Natural killer cell (primary cell): ENCODE measurements around the gene KIF9. TPM values are rescaled to one million over a fixed set of nuclear protein-coding genes. Genes with fewer than 3 reads are reported as not detected.
"Not testable (repeated sequence)": the region's sequence is repeated elsewhere in the genome, so short reads cannot be mapped to it uniquely, and the experiment has no call there.

ENCODE experiments used
- ATAC-seq, 3 donors: fragments of 150-1000 bp in 2 of 3; fragments of 200-7000 bp in 1 of 3; cut with Tn5 transposase; 1 replicate in 1 of 3; 2 replicates in 2 of 3; pipeline ENCODE4 v1.10.0; 2021; ENCODE audit warnings: mild to moderate bottlenecking in 2 of 3, moderate library complexity in 2 of 3
- DNase-seq, 2 donors: peaks; one replicate each; pipeline versions ENCODE4 v3.0.0 to v3.0.0-alpha.2; 2013 to 2021; ENCODE audit warnings: mixed read lengths in 1 of 2
- H3K27ac ChIP-seq: one replicate; pipeline ENCODE4 v1.5.1; 2013; ENCODE audit warnings: mild to moderate bottlenecking, low read length
- H3K27me3 ChIP-seq: one replicate; pipeline ENCODE4 v1.6.1; 2013; ENCODE audit warnings: low read length; ENCODE audit not compliant: control insufficient read depth, insufficient read depth
- H3K36me3 ChIP-seq: one replicate; pipeline ENCODE4 v1.6.1; 2013; ENCODE audit warnings: low read length; ENCODE audit not compliant: control insufficient read depth, insufficient read depth
- H3K4me1 ChIP-seq: one replicate; pipeline ENCODE4 v1.6.1; 2013; ENCODE audit warnings: low read length; ENCODE audit not compliant: control insufficient read depth, insufficient read depth
- H3K4me3 ChIP-seq: one replicate; pipeline ENCODE4 v1.5.1; 2013; ENCODE audit warnings: low read length
- H3K9me3 ChIP-seq: one replicate; pipeline ENCODE4 v1.6.1; 2013; ENCODE audit warnings: low read length; ENCODE audit not compliant: control insufficient read depth, insufficient read depth
- H3K27ac Mint-ChIP-seq, 2 donors: one replicate each; pipeline ENCODE4 v1.8.0; 2022; ENCODE audit warnings: mild to moderate bottlenecking in 2 of 2, mixed read lengths in 2 of 2, moderate library complexity in 1 of 2
- H3K27me3 Mint-ChIP-seq, 2 donors: one replicate each; pipeline ENCODE4 v1.8.0; 2022; ENCODE audit warnings: low read depth in 2 of 2, mixed read lengths in 2 of 2
- H3K36me3 Mint-ChIP-seq: one replicate; pipeline ENCODE4 v1.8.0; 2022; ENCODE audit warnings: mixed read lengths
- H3K4me1 Mint-ChIP-seq, 2 donors: one replicate each; pipeline ENCODE4 v1.8.0; 2022; ENCODE audit warnings: mixed read lengths in 2 of 2
- H3K4me3 Mint-ChIP-seq: one replicate; pipeline ENCODE4 v1.8.0; 2022; ENCODE audit warnings: mild to moderate bottlenecking, moderate library complexity, mixed read lengths
- H3K9me3 Mint-ChIP-seq, 2 donors: one replicate each; pipeline ENCODE4 v1.8.0; 2022; ENCODE audit warnings: mixed read lengths in 2 of 2
- WGBS: methylation state at CpG from one replicate; pipeline ENCODE4 v1.1.7; 2013; ENCODE audit warnings: missing lambda C conversion rate; ENCODE audit not compliant: insufficient coverage; 5-methylcytosine and 5-hydroxymethylcytosine counted together
- intact Hi-C: fragments of 100-400 bp; cut with micrococcal nuclease; formaldehyde crosslinking; loops from one replicate; pipeline ENCODE4 v1.14.2; 2022
- total RNA-seq, 4 donors: library from RNA; stranded (reverse); fragments of 120-200 nt in 1 of 4; gene quantifications; one replicate each; pipeline versions ENCODE4 v1.2.3 to v1.2.4, GENCODE V29; 2013 to 2022
- TF ChIP-seq, protein P1 (sequence below): fragments of 200-600 bp; IDR thresholded peaks from one replicate; pipeline ENCODE4 v1.8.0; 2022; ENCODE audit warnings: antibody characterized with exemption

The KIF9 gene
- total RNA-seq, 3 donors from 2014 or later (not counting 1 experiment from before 2014, with no cell fraction given), result 11.4 to 21.9 (median 21.4) TPM

DNA sequence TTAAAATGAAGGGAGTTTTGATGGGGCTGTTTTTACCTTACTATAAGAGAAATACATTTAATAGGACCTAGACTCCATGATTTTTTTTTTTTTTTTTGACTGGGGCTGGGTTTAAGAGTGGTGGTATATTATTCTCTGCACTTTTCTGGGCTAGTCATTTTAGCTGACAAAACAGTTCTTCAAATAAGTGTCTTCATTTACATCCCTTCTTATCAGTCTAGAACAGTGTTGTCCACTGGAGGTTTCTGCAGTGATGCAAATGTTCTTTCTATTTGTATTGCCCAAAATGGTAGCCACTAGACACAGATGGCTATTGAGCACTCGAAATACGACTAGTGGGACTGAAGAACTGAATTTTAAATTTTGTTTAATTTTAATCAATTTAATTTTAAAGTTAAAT, 37.4 kb upstream of the KIF9 start:
- no peaks in the 10 kb centered on the region for H3K9me3 Mint-ChIP-seq
- H3K36me3 Mint-ChIP-seq, result peaks cover 7% of the 10 kb centered on the region
- H3K4me3 Mint-ChIP-seq, result no peak overlapping the region
- peaks cover 10 to 12% of the 10 kb centered on the region in 2 donors for H3K4me1 Mint-ChIP-seq
- ATAC-seq (no peak), DNase-seq (no peak)
- no peak overlapping the region for H3K27ac ChIP-seq
- TF ChIP-seq, protein P1, sequence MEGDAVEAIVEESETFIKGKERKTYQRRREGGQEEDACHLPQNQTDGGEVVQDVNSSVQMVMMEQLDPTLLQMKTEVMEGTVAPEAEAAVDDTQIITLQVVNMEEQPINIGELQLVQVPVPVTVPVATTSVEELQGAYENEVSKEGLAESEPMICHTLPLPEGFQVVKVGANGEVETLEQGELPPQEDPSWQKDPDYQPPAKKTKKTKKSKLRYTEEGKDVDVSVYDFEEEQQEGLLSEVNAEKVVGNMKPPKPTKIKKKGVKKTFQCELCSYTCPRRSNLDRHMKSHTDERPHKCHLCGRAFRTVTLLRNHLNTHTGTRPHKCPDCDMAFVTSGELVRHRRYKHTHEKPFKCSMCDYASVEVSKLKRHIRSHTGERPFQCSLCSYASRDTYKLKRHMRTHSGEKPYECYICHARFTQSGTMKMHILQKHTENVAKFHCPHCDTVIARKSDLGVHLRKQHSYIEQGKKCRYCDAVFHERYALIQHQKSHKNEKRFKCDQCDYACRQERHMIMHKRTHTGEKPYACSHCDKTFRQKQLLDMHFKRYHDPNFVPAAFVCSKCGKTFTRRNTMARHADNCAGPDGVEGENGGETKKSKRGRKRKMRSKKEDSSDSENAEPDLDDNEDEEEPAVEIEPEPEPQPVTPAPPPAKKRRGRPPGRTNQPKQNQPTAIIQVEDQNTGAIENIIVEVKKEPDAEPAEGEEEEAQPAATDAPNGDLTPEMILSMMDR, result no peak
- no CpG with 5 or more reads among the region's 2 CpGs for WGBS
- H3K36me3 ChIP-seq, result peaks cover 33% of the 10 kb centered on the region
- intact Hi-C loops, result no loop called here
- H3K27me3 Mint-ChIP-seq, result no peaks in the 10 kb centered on the region
- no peaks in the 10 kb centered on the region for H3K4me1 ChIP-seq
- H3K27ac Mint-ChIP-seq, result no peak overlapping the region
- H3K27me3 ChIP-seq, result no peaks in the 10 kb centered on the region
- H3K4me3 ChIP-seq, result no peak overlapping the region
- no peaks in the 10 kb centered on the region for H3K9me3 ChIP-seq

DNA sequence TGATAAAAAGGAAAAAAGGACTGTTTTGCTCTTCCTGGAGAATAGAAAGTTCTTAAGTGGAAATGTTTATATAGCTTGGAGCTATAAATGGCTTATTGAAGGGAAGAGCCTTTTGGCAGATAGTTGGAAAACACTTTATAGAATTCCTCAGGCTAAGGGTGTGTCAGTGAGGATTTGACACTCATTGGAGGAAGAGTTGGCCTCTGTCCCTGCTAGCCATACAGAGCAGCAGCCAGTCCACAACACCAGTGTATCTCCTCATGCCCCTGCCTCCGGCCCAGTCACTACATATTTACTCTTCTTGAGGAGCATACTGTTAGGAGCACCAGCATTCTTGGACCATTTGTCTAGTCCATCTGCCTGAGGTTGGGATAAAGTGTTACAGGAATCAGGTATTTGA, 36.3 kb upstream of the KIF9 start:
- H3K27me3 Mint-ChIP-seq, result no peaks in the 10 kb centered on the region
- ATAC-seq, result no peak
- H3K9me3 Mint-ChIP-seq, result no peaks in the 10 kb centered on the region
- H3K36me3 Mint-ChIP-seq, result peaks cover 7% of the 10 kb centered on the region
- Histone ChIP-seq H3K27ac (no peak overlapping the region), H3K27me3 (no peaks in the 10 kb centered on the region), H3K9me3 (no peaks in the 10 kb centered on the region), H3K4me1 (no peaks in the 10 kb centered on the region), H3K36me3 (peaks cover 32% of the 10 kb centered on the region), H3K4me3 (no peak overlapping the region)
- intact Hi-C loops, result no loop called here
- H3K4me1 Mint-ChIP-seq, result peaks cover 12 to 17% of the 10 kb centered on the region in 2 donors
- TF ChIP-seq, protein P1, result no peak
- WGBS, result 100% methylated on average over 1 of the region's 1 CpG
- H3K27ac Mint-ChIP-seq, result no peak overlapping the region
- H3K4me3 Mint-ChIP-seq, result no peak overlapping the region
- no peak for DNase-seq

DNA sequence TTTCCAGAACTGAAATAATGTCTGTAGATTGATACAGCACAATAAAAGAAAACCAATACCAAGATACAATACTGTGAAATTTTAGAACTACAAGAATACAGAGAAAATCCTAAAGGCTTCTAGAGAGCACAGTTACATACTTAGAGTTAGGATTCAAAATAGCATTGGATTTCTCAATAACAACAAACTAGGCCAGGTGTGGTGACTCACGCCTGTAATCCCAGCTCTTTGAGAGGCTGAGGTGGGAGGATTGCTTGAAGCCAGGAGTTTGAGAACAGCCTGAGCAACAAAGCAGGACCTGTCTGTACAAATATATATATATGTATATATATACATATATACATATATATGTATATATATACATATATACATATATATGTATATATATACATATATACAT, 33.6 kb upstream of the KIF9 start:
- H3K27me3 ChIP-seq, DNase-seq, ATAC-seq, intact Hi-C loops, H3K4me1 ChIP-seq, H3K27ac ChIP-seq, H3K9me3 Mint-ChIP-seq, H3K9me3 ChIP-seq, H3K36me3 Mint-ChIP-seq, H3K4me3 ChIP-seq, H3K27ac Mint-ChIP-seq, H3K4me3 Mint-ChIP-seq, H3K27me3 Mint-ChIP-seq: not testable (repeated sequence)
- peaks cover 5 to 12% of the 10 kb centered on the region in 2 donors for H3K4me1 Mint-ChIP-seq
- H3K36me3 ChIP-seq, result peaks cover 18% of the 10 kb centered on the region
- WGBS, result 80% methylated on average over 1 of the region's 1 CpG

DNA sequence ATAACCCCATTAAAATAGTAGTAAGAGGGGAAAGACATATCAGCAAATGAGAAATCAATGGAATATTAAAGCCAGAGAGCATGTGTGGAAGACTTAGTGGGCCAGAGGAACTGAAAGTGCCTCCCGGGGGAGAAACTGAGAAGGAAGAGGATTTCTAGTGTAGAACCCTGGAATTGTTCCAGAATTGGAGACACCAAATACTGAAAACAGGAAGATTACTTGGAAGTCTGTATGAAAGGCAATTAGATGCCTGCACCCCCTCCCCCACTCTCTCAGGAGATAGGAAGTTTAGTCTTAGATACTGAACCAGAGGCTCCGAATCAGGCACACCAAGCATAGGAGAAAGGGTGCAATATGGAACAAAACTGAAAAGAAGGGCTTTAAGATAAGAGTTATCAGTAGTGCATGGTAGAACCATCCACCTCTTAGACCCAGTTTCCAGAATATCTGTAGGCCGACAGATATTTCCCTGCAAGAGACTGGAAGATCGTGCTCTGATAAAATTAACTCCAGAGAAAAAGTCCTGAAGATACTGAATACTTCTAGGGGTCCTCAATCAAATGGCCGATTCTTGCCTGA, 32.6 kb upstream of the KIF9 start:
- Mint-ChIP-seq H3K27ac (no peak overlapping the region), H3K27me3 (no peaks in the 10 kb centered on the region), H3K9me3 (no peaks in the 10 kb centered on the region), H3K36me3 (peaks cover 7% of the 10 kb centered on the region), H3K4me1 (peaks cover 8 to 19% of the 10 kb centered on the region in 2 donors), H3K4me3 (no peak overlapping the region)
- H3K4me1 ChIP-seq, result no peaks in the 10 kb centered on the region
- no peak for ATAC-seq
- intact Hi-C loops, result no loop called here
- peaks cover 8% of the 10 kb centered on the region for H3K36me3 ChIP-seq
- H3K27me3 ChIP-seq, result no peaks in the 10 kb centered on the region
- DNase-seq, result no peak
- TF ChIP-seq, protein P1, result no peak
- no peak overlapping the region for H3K27ac ChIP-seq
- no peaks in the 10 kb centered on the region for H3K9me3 ChIP-seq
- no peak overlapping the region for H3K4me3 ChIP-seq
- 76% methylated on average over 5 of the region's 5 CpGs for WGBS
